EL (cell line): ENCODE results near the gene ZNF853.
"Not testable (repeated sequence)": the region's sequence is repeated elsewhere in the genome, so short reads cannot be mapped to it uniquely, and the experiment has no call there.

Source experiments
- DNase-seq: peaks from one replicate; pipeline ENCODE4 v3.0.0-alpha.2; 2016

ZNF853 gene

GRCh38 chr7:6614953-6615722, at the start of gene ZNF853:
TSS of gene ZNF853 (plus strand) at chr7:6615610. CDS start at chr7:6616175, 565 bp downstream.
- DNase-seq = no peak

DNA sequence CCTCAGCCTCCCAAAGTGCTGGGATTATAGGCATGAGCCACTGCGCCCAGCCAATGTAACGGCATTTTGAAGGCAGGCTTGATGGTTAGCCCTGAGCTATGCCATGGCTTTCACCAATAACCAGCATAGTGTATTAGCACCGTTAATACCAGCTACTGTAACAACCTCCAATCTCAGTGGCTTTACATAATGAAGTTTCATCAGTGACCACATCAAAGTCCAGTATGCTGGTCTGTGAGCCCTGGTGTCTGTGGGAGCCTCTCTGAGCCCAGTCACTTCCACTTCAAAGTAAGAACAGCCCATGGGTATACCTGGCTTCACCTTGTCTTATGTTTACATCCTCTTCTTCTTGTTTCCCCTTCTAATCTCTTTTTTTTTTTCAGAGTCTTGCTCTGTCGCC, 49.8 kb upstream of the ZNF853 start:
- DNase-seq = no peak

- no peak for DNase-seq
These were observed 47.5 kb upstream of the ZNF853 start for GRCh38 chr7:6567886-6568285.

DNA sequence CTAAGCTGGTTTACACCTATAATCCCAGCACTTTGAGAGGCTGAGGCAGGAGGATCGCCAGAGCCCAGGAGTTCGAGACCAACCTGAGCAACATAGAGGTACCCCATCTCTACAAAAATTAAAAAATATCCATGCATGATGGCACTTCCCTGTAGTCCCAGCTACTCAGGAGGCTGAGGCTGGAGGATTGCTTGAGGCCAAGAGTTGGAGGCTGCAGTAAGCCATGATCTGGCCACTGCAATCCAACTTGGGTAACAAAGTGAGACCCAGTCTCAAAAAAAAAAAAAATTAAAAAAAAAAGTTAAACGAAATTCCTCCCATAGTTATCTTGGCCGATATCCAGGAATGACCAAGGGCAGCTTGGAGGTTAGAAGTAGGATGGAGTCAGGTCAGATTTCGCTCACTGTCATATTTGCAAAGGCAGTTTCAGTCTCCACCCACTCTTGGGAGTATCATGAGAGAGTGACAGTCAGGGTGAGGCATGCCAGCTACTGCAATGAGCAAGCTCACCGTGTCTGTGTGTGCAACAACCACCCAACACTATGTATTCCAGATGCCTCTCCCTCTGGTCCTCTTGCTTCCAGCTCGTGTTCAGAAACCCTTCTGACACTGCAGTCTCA, 44.1 kb upstream of the ZNF853 start:
- no peak for DNase-seq

DNA sequence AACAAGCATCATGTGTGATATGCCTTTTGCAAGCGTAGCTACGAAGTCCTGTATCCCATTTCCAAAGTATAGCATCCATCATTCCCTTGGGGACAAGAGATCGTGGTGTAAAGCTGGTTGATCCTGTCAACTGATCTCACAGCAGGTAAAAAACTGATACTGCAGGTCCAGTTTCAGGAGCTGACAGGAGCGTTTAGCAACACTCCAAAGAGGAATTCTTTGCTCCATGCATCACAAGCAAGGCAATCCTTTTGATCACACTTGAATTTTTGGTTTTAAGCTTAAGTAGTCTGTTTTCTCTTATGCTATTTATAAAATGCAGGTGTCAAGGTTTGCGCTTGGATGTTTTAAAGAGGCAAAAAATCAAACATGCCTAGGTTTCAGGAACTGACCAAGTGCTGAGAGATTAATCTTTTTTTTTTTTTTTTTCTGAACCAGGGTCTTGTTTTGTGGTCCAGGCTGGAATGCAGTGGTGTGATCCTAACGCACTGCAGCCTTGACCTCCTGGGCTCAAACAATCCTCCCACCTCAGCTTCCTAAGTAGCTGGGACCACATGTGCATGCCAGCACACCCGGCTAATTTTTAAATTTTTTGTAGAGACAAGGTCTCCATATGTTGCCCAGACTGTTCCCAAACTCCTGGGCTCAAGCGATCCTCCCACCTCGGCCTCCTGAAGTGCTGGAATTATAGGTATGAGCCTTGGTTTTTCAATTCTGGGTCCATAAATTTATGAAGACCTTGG, 40.0 kb upstream of the ZNF853 start:
- no peak for DNase-seq

DNA sequence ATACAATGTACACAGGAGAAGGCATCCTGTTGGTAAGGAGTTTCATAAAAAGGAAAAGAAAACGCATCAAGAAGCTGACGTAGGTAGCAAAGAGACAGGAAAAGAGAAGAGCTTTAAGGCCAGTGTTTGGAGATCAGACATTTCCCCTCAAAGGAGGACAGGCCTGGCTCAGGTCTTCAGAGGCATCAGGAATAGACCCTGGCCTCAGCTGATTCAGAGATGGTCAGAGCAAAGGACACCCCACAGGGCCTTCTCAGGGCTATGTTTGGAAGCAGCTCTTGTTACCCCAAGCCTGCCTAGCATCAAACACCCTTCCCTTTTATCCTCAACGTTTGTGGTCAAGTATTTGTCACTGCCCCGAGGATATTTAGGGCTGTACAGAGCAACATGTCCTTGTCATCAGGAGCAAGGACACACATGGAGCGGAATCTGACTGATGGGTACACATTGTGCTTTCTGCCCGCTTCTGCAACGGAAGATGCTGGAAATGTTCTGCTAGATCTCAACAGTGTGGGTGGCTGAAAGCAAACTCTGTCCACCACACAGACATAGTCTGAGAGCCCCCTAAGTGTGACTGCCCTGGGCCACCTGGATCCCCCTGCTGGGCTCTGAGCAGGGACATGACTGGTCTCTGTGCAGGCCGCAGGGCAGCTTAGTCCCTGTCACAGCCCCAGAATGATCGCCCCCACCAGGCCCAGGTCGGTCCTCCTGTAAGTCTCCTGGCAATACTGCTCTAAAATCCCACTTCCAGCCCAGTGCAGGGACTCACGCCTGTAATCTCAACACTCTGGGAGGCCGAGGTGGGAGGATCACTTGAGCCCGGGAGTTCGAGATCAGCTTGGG, 39.2 kb upstream of the ZNF853 start:
- no peak for DNase-seq

GRCh38 chr7:6576867-6577368, 38.5 kb upstream of the ZNF853 start:
- DNase-seq = not testable (repeated sequence)

DNA sequence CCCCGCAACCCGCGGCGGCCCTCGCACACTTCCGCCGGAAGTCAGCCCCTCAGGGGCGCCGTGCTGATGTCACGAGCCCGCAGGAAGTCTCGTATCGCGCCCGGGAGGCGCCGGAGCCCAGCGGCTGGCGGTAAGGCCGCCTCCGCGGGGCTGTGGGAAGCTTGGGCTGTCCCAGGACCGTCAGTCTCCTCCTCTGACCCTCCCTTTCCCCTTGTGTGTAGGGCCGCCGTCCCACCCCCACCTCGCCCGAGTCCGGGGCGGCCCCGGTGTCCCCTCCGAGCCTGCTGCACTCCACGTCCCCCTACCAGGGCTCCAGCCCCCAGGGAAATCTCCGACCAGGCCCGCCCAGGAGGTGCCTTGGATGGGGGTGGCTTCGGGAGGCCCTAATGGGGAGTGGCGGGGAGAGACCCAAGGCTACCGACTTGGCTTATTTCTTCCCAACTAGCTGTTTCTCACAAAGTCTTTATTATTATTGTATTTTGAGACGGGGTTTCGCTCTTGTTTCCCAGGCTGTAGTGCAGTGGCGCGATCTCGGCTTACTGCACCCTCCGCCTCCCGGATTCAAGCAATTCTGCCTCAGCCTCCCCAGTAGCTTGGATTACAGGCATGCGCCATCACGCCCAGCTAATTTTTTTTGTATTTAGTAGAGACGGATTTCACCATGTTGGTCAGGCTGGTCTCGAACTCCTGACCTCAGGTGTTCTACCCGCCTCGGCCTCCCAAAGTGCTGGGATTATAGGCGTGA, 37.9 kb upstream of the ZNF853 start, which contains the start of gene ZDHHC4:
Gene ZDHHC4, plus strand, starts transcription at position 86 of the 745 bp plus-strand sequence. CDS start 3,108 bp downstream, outside the sequence.
- peak; percentile 90 for DNase-seq

- no peak for DNase-seq
These were observed 37.0 kb upstream of the ZNF853 start for GRCh38 chr7:6578114-6579084.

DNA sequence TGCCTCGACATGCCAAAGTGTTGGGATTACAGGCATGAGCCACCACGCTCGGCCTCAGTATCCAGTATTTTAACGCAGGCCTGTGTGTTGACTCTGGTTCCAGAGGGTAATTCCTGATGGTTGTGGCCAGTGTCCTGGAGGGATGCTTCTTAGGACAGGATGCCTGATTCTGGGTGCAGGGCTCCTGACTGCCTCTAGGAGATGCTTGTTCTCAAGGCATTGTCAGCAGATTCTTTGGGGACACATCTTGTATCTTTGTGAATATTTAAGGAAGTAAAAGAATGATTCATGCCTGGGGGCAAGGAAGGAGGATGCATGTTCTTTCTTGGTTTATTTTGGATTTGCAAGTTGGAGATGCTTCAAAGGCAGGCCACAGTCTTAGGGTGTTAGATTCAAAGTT, 36.0 kb upstream of the ZNF853 start:
- DNase-seq = peak; percentile 55

DNA sequence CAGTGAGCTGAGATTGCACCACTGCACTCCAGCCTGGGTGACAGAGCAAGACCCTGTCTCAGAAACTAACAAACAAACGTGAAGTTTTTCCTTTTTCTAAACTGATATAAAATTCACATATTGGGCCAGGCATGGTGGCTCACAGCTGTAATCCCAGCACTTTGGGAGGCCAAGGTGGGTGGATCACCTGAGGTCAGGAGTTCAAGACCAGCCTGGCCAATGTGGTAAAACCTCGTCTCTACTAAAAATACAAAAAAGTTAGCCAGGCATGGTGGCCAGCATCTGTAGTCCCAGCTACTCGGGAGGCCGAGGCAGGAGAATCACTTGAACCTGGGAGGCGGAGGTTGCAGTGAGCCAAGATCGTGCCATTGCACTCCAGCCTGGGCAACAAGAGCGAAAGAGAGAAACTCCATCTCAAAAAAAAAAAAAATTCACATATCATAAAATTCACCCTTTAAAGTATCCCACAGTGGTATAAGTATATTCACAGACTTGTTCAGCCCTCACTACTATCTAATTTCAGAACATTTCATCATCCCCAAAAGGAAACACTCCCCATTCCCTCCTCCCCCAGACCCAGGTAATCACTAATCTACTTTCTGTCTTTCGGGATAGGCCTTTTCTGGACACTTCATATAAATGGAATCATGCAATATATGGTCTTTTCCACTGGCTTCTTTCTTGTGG, 29.5 kb upstream of the ZNF853 start:
- DNase-seq = not testable (repeated sequence)

- no peak for DNase-seq
These were observed 26.8 kb upstream of the ZNF853 start for GRCh38 chr7:6588566-6588965.

GRCh38 chr7:6589151-6589828, 26.1 kb upstream of the ZNF853 start:
- no peak for DNase-seq

DNA sequence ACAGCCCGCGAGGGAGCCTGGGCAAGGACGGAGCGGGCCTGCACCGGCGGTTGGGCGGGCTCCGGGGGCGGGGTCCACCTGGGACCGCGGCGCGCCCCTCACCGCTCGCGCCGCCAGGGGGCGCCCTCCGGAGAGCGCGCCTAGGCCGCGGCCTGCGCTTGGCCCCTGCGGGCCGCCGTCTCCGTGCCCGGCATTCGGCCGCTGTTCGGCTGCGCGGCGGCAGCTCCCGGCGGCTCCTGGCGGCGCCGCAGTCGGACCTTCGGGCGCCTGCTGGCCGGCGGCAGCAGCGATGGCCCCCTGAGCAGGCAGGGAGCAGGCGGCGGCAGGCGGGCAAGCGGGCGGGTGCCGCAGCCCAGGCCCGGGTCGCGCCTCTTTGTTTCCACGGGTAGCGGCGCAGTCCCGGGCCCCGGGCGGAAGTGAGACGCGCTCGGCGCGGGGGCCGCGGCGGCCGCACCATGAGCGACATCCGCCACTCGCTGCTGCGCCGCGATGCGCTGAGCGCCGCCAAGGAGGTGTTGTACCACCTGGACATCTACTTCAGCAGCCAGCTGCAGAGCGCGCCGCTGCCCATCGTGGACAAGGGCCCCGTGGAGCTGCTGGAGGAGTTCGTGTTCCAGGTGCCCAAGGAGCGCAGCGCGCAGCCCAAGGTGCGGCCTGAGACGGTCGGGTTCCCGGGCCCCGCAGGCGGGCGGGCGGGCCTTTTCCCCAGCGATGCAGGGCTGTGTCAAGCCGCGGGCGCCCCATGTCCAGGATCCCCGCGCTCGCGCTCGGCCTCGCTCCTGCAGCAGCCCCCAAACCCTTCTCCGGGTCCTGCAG, 25.4 kb upstream of the ZNF853 start, which contains the start of gene INTS15:
Gene INTS15, plus strand, starts transcription at position 193 of the 816 bp plus-strand sequence. Its CDS starts 263 bp downstream, at position 456.
- peak; percentile 81 for DNase-seq

DNA sequence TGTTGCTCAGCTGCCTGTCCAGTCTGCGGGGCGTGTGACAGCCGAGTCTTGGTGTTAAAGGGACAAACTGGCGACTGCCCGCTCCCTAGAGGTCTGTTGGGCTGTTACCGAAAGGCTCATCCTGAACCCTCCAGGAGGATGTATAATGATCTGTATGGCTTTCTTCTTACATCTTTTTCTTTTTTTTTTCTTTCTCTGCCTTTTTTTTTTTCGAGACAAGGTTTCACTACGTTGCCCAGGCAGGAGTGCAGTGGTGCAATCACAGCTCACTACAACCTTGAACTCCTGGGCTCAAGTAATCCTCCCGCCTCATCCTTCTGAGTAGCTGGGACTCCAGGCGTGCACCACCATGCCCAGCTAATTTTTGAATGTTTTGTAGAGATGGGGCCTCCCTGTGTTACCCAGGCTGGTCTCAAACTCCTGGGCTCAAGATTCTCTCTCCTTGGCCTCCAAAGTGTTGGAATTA, 24.7 kb upstream of the ZNF853 start:
- DNase-seq = no peak

DNA sequence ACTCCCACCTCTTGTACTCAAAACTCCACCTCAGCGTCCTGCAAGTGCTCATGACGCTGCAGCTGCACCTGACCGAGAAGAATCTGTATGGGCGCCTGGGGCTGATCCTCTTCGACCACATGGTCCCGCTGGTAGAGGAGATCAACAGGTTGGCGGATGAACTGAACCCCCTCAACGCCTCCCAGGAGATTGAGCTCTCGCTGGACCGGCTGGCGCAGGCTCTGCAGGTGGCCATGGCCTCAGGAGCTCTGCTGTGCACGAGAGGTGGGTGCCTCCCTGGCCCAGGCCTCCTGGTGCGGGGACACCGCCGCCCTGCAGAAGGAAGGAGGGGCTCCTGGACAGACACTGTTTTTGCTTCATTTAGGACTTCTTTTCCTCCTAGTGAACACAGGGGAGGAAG, 15.3 kb upstream of the ZNF853 start:
- no peak for DNase-seq

- DNase-seq = no peak
These were observed 11.0 kb upstream of the ZNF853 start for GRCh38 chr7:6604458-6604857.
